OCI-LY3 (cell line): ENCODE data around the gene LMBR1.

Experiments used
- CTCF ChIP-seq: fragments of 200-600, 300-600 bp; sonication (generic); IDR thresholded peaks from 2 replicates; pipeline ENCODE4 v1.5.1; 2014; ENCODE audit warnings: antibody characterized with exemption, low read length, low read depth
- EZH2phosphoT487 ChIP-seq: fragments of 200-600 bp; shearing (Covaris generic); IDR thresholded peaks from 2 replicates; pipeline ENCODE4 v1.6.1; 2018; ENCODE audit warnings: antibody characterized with exemption, mixed run types, low read depth

DNA sequence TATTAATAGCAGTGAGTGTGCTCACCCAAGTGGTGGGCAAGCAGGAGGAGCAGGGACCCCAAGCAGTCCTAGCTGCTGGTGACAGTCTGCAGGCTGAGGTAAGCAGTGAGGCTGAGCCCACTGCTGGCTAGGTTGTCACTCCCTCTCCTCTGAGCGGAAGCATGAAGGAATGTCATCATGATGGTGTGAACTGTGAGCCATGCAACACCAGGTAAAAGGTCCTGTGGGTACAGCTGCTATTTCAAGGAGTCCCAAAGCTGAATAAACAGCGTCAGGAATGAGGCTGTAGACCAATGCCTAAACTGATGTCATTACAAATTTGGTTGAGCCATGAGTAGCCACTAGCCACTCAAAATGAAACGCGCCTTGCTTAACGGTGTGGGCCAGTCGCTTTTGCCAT is 126.3 kb downstream of the LMBR1 start:
- TF ChIP-seq CTCF (no peak), EZH2phosphoT487 (no peak)
